ENCODE results near the gene LPCAT3.

Gene LPCAT3

DNA sequence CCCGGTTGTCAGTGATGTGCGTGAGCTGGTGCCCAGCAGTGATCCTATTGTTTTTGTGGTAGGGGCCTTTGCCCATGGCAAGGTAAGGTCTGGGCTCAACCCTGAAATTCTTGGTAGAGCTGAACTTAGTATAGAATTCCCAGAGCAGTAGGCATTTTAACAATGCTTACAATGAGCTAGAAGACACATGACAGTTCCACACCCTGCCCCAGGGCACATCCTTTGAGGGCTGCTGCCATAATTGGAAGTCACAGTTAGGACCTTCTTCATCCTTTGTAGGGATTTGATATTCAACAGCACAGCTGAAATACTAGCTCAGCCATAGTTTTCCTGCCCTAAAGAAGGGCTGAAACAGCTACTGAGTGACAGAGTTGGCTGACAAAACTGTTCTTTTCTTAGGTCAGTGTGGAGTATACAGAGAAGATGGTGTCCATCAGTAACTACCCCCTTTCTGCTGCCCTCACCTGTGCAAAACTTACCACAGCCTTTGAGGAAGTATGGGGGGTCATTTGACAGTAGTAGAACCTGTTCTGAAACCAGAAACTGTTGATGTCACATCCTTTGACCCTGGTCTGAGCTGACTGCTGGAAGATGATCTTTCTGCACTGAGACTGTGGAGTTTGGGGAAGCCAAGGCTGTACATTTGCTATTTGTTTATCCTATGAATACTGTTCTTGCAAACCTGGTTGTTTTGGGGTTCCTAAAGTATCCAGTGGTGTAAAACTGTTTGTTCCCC, 42.8 kb downstream of the LPCAT3 start:
- peaks cover 47 to 72% (median 66%) of the 10 kb centered on the region in 3 donors for H3K36me3 ChIP-seq
- DNase-seq: peak in 1 of 2 donors; percentile 33
- no peaks in the 10 kb centered on the region for H3K27me3 ChIP-seq
- H3K4me3 ChIP-seq: no peak overlapping the region
- H3K27ac ChIP-seq: no peak overlapping the region
- TF ChIP-seq, protein P1, sequence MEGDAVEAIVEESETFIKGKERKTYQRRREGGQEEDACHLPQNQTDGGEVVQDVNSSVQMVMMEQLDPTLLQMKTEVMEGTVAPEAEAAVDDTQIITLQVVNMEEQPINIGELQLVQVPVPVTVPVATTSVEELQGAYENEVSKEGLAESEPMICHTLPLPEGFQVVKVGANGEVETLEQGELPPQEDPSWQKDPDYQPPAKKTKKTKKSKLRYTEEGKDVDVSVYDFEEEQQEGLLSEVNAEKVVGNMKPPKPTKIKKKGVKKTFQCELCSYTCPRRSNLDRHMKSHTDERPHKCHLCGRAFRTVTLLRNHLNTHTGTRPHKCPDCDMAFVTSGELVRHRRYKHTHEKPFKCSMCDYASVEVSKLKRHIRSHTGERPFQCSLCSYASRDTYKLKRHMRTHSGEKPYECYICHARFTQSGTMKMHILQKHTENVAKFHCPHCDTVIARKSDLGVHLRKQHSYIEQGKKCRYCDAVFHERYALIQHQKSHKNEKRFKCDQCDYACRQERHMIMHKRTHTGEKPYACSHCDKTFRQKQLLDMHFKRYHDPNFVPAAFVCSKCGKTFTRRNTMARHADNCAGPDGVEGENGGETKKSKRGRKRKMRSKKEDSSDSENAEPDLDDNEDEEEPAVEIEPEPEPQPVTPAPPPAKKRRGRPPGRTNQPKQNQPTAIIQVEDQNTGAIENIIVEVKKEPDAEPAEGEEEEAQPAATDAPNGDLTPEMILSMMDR (IDR thresholded peaks at IDR 0.05): no peak
- H3K4me1 ChIP-seq: peaks cover 0 to 7% (median 6%) of the 10 kb centered on the region in 4 donors
- H3K9me3 ChIP-seq: no peaks in the 10 kb centered on the region
- intact Hi-C loops (cut with DNase I; ENCODE audit: low total_unique reads): no loop called here

DNA sequence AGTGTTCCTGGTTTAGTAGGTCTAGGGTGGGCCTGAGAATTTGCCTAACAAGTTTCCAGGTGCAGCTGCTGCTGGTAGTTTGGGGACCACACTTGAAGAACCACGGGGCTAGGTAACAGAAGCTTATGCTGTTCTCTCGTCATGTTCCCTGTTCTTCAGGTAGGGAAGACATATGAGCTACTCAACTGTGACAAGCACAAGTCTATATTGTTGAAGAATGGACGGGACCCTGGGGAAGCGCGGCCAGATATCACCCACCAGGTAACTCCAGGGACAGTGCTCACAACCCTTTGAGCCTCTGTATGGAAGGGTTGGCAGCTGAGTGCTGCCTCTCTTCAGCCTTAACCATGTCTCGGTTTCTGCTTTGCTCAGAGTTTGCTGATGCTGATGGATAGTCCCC, 44.1 kb downstream of the LPCAT3 start:
- no peak overlapping the region for H3K27ac ChIP-seq
- H3K4me1 ChIP-seq: peaks cover 4 to 16% (median 14%) of the 10 kb centered on the region in 4 donors
- no peak overlapping the region for H3K4me3 ChIP-seq
- intact Hi-C loops (cut with DNase I; ENCODE audit: low total_unique reads): loop anchor here (5.0 kb wide), 1 partner anchor 43 kb away; the partner anchor contains the start of gene LPCAT3
- no peaks in the 10 kb centered on the region for H3K27me3 ChIP-seq
- TF ChIP-seq, protein P1 (IDR thresholded peaks at IDR 0.05): no peak
- peaks cover 43 to 59% (median 55%) of the 10 kb centered on the region in 3 donors for H3K36me3 ChIP-seq
- no peaks in the 10 kb centered on the region for H3K9me3 ChIP-seq
- peak in 1 of 2 donors; percentile 17 for DNase-seq

DNA sequence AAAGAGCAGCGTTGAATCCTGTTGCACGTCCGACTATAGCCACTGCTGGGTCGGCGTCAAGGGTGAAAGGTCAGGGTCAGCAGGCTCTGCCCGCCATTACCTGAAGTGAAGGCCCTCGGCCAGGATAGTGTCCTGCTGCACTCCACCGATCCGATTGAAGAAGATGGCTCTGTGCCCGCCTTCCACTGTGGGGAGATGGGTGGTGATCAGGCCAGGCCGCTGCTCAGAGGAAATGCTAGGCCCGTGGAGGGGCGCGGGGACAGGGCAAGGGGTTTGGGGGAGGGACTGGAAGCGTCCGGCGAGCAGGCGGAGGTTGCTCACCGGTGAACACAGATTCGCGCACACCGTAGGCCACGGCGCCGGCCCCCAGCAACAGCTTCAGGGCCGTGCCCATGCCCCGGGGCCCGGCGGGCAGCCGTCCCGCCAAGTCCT, 48.2 kb downstream of the LPCAT3 start:
- TF ChIP-seq, protein P1 (IDR thresholded peaks at IDR 0.05): no peak
- no peaks in the 10 kb centered on the region for H3K27me3 ChIP-seq
- peak in 1 of 2 donors; percentile 47 for DNase-seq
- H3K9me3 ChIP-seq: no peaks in the 10 kb centered on the region
- intact Hi-C loops (cut with DNase I; ENCODE audit: low total_unique reads): loop anchor here (5.0 kb wide), 1 partner anchor 47 kb away; the partner anchor contains the start of gene LPCAT3
- peak overlapping the region; percentile 86 to 95 for H3K27ac ChIP-seq
- H3K4me3 ChIP-seq: peak overlapping the region; percentile 81 to 93
- peaks cover 10 to 30% (median 25%) of the 10 kb centered on the region in 4 donors for H3K4me1 ChIP-seq
- peaks cover 45 to 56% (median 54%) of the 10 kb centered on the region in 3 donors for H3K36me3 ChIP-seq

DNA sequence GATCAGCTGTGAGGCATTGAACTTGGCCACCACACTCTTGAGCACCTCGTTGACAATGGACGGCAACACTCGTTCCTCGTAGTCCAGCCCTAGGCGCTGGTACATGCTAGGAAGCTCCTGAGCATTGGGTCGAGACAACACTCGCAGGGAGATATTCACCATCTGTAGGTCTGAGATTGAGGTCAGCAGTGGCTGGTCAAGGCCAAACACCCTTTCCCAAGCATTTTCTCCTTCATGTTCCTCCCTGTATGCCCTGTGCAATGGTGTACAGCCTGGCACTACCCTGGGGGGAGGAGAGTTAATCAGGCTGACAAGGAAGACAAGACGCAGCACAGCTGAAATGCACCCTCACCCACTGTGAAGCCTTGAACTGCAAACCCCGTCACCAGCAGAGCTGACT, 49.9 kb downstream of the LPCAT3 start:
- TF ChIP-seq, protein P1 (IDR thresholded peaks at IDR 0.05): no peak
- DNase-seq: no peak
- no peak overlapping the region for H3K4me3 ChIP-seq
- peaks cover 10 to 39% (median 27%) of the 10 kb centered on the region in 4 donors for H3K4me1 ChIP-seq
- peaks cover 32 to 45% (median 42%) of the 10 kb centered on the region in 3 donors for H3K36me3 ChIP-seq
- intact Hi-C loops (cut with DNase I; ENCODE audit: low total_unique reads): loop anchor here (5.0 kb wide), 1 partner anchor 101 kb away; the partner anchor contains the start of gene TPI1
- no peaks in the 10 kb centered on the region for H3K27me3 ChIP-seq
- no peaks in the 10 kb centered on the region for H3K9me3 ChIP-seq
- no peak overlapping the region for H3K27ac ChIP-seq

DNA sequence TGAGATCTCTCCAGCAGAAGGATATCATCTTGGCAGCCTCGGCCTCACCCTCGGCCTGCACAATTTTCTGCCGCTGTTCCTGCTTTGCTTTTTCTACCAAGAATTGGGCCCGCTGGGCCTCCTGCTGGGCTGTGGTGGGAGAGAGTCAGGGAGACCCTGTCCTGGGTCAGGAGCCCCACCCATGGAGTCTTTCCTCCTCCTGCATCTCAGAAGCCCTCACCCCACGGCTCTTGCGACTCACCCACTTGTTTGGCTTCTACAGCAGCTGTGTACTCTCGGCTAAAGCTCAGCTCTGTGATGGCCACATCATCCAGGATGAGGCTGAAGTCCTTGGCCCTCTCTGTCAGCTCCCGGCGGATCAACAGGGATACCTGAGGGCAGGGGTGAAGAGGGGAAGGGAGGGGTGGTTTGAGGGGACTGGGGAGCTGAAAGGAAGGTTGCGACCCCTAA, 50.6 kb downstream of the LPCAT3 start:
- H3K4me1 ChIP-seq: peaks cover 10 to 39% (median 27%) of the 10 kb centered on the region in 4 donors
- no peak overlapping the region for H3K27ac ChIP-seq
- TF ChIP-seq, protein P1 (IDR thresholded peaks at IDR 0.05): no peak

More for the DNA sequence above, 50.6 kb downstream of the LPCAT3 start:
- Histone ChIP-seq H3K27me3 (no peaks in the 10 kb centered on the region), H3K9me3 (no peaks in the 10 kb centered on the region), H3K36me3 (peaks cover 32 to 43% (median 42%) of the 10 kb centered on the region in 3 donors), H3K4me3 (no peak overlapping the region)
- no peak for DNase-seq
- intact Hi-C loops (cut with DNase I; ENCODE audit: low total_unique reads): loop anchor here (5.0 kb wide), 1 partner anchor 100 kb away; the partner anchor contains the start of gene TPI1

All from tibial artery (tissue), 4 donors.